ENCODE data around the gene LRRC71. TPM values are rescaled to one million over a fixed set of nuclear protein-coding genes. Genes with fewer than 3 reads are reported as not detected.

LRRC71 gene
- total RNA-seq, 2 experiments from 2014 or later: not detected

GRCh38 chr1:156936721-156937220 is 16.3 kb downstream of the LRRC71 start:
- CTCF ChIA-PET: interaction anchor here (1.1 kb wide), 1 partner anchor 9 kb away, joined by 4 read pairs; no protein-coding TSS in a partner anchor
- POLR2A ChIA-PET: no interaction called here

GRCh38 chr1:156937883-156938282 is 17.5 kb downstream of the LRRC71 start:
- ChIA-PET POLR2A (no interaction called here), CTCF (interaction anchor here (0.5 to 1.7 kb wide), 3 partner anchors 10 to 115 kb away, joined by 3 to 6 read pairs (median 4); no protein-coding TSS in a partner anchor)

DNA sequence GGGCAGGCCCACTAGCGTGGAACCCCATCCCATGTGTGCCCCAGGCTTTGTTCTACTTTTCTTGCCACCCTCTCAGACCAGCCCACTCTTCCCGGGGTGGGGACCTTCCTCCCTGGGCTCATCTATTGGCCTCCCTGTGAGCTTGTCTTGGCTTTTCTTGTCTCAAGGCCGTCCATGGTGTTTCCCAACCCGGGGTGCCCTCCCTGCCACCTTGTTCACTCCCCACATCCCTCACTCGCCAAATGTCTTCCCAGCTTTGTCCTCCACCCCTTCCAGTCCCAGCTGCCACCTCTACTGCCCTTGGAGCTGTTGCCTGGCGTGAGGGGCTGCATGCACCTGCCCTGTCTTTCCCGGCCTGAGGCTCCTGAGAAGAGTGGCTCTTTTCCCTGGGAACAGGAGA is 18.4 kb downstream of the LRRC71 start:
- POLR2A ChIA-PET: no interaction called here

DNA sequence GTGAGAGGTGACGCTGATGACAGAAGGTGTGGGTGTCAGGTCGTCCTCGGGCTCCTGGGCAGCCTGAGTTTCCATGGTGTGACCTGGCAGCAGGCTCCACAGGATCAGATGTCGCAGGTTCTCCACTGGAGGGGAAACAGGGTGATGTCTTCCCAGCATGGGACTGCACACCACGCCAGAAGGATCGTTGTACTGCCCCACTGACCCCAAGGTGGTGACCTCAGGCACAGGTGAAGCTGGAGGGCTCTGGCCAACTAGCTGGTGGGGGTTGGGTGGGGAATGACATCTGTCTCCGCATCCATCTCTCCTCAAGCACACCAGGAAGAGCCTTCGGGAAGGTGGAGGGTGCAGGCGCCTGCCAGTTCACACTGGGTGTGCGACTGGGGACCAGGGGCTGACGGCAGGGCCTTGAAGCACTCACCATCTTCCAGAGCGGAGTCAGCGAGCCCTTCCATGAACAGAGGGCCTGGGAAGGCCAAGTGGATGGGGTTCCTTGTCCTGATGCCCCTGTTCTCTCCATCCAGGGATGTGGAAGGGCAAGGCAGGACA is 19.4 kb downstream of the LRRC71 start:
- POLR2A ChIA-PET: no interaction called here
- CTCF ChIA-PET: no interaction called here

More for the DNA sequence above, 18.4 kb downstream of the LRRC71 start:
- CTCF ChIA-PET: interaction anchor here (1.7 kb wide), 1 partner anchor 11 kb away, joined by 6 read pairs; no protein-coding TSS in a partner anchor

DNA sequence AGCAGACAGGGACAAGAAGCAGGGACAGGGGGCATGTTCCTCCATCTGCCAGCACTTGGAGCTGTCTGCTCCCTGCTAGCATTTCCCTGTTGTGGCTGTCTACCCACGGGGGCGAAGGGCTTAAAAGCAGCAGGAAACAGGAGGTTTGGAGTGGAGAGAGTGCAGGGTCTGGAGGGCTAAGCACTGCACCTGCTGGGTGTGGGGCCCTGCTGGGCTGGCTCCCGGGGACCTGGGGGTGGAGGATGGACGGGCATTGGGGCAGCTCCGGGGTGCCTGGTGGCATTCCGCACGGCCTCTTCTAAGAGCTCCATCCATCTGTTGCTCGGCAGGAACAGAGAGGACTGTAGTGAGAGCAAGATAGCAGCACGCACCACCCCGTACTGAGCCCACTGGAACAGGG is 21.2 kb downstream of the LRRC71 start:
- ChIA-PET POLR2A (interaction anchor here (0.6 kb wide), 1 partner anchor 9 kb away, joined by 9 read pairs; no protein-coding TSS in a partner anchor), CTCF (interaction anchor here (0.7 kb wide), 1 partner anchor 103 kb away, joined by 4 read pairs; no protein-coding TSS in a partner anchor)

DNA sequence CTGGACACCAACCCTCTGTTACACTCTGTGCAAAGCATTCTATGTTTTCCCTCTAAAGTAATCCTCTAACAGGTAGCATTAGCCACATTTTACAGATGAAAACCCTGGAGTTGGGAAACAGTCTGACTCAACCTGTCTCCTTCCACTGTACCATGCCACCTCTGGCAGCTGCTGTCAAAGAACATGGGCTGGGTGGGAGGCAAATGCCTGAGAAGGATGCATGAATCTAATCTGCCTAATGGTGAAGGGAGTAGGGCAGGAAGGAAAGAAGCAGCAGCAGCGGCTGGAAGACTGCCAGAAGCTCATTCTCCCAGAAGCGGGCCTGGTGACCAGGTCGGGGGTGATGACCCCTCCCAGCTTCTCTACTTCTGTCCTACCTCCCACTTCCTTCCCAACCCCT is 21.7 kb downstream of the LRRC71 start:
- CTCF ChIA-PET: no interaction called here

GRCh38 chr1:156942576-156942975 is 22.1 kb downstream of the LRRC71 start:
- CTCF ChIA-PET: no interaction called here

More for the DNA sequence above, 21.7 kb downstream of the LRRC71 start:
- POLR2A ChIA-PET: no interaction called here

GRCh38 chr1:156943756-156944155 is 23.3 kb downstream of the LRRC71 start:
- ChIA-PET POLR2A (no interaction called here), CTCF (no interaction called here)

More at GRCh38 chr1:156942576-156942975, 22.1 kb downstream of the LRRC71 start:
- POLR2A ChIA-PET: no interaction called here

DNA sequence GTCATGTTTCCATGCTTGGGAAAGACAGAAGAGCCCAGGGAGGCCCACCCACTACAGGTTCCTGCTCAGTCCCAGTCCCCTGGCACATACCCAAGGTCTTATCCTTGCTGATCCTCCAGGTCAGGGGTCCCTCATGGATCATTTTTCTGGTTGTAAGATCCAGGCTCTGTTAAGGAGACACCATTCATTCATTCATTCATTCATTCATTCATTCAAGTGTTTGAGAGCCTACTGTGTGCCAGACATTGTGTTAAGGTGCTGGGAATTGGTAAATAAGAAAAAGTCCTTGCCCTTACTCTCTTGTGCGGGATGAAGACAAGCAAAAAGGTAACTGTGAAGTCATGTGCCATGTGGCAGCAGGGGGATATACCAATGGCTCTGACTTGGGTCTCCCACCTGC is 23.8 kb downstream of the LRRC71 start:
- ChIA-PET CTCF (no interaction called here), POLR2A (no interaction called here)

- CTCF ChIA-PET: no interaction called here
- POLR2A ChIA-PET: no interaction called here
These were observed 24.4 kb downstream of the LRRC71 start for GRCh38 chr1:156944848-156945247.

DNA sequence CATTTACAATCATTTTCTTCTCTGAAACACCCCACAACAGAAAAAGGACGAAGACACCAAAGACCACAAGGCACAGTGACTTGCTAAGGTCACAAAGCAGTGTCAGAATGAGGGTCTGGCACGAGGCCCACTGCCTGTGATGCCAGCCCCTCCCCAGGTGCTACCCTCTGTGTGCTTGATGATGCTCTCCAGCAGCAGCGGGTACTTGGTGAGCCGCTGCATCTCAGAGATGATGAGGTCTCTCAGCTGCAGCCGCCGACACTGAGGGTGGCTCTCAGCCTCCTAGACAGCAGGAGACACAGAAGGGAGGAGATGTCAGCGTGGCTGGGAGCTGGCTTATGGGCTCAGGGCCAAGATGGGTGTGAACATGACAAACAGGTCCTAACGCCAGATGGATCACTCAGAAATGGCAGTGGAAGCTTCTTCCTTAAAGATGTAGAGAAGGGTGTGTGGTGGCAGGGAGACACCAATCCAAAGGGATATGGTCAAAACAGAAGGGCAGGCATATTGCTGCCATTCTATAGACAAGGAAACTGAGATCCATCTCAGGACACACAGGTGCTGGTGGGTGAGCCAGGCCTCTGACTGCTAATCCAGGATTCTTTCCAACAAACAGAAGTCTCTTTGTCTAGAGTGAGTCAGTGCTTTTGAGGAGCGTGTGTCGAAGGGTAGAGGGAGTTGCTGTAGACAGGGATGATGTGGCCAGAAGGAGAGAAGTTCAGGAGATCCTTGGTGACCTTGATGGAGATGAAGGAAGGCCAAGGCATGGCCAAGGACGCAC is 25.6 kb downstream of the LRRC71 start:
- POLR2A ChIA-PET: no interaction called here
- CTCF ChIA-PET: no interaction called here

GRCh38 chr1:156947127-156947526 is 26.7 kb downstream of the LRRC71 start:
- POLR2A ChIA-PET: no interaction called here
- CTCF ChIA-PET: no interaction called here

DNA sequence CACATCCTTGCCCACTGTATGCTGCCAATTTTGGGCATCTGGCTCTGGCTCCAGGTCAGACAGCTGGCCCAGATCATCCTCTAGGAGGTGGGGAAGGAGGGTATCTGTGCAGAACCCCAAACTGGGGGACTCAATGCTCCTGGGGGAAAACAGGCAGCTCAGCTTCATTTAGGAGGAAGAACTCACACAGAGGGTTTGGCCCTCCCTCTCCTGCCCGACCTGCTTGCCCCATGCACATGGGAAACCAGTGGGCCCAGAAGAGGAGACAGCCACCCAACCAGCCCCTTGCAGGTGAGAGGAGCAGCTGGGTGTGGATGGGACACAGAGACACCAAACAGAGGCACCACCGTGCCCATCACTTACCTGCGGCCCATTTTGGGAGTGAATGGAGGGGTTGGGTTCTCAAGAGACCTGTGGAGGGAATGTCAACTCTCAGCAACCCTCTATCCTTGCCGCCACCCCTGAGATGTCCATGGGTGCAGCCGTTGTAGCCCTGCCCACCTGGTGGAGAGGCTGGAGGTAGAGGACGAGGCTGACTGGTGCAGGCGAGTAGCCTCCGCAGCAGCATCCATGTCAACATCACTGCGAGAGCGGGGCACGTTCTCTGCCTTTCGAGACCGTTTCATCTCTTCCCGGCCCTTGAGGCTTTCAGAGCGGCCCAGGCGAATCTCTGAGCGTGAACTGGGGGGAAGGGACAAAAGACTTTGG is 27.5 kb downstream of the LRRC71 start:
- CTCF ChIA-PET: no interaction called here
- POLR2A ChIA-PET: no interaction called here

GRCh38 chr1:156948708-156949107 is 28.3 kb downstream of the LRRC71 start:
- CTCF ChIA-PET: interaction anchor here (0.6 to 1.0 kb wide), 2 partner anchors 17 to 1026 kb away, joined by 3 to 4 read pairs; no protein-coding TSS in a partner anchor
- POLR2A ChIA-PET: no interaction called here

GRCh38 chr1:156949127-156949526 is 28.7 kb downstream of the LRRC71 start:
- ChIA-PET CTCF (interaction anchor here (0.6 to 1.1 kb wide), 3 partner anchors 13 to 1025 kb away, joined by 3 to 4 read pairs (median 4); no protein-coding TSS in a partner anchor), POLR2A (no interaction called here)

DNA sequence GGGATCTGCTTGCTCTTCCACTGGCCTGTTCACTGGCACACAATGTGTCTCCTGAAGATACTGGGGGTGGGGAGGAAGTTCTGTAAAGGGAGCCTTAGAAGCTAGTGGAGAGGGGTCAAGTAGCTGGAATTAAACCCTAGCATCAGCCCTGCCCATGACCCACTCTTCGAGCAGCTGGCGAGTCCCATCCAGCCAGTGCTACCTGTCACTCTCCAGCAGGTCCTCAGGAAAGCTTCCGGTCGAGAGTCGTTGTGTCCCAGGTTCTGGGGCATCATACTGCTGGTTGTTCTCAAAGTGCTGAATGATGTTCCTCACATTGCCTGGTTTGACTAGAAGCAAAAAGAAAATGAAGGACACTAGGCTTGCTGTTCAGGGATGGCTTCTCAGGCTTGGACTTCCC is 30.9 kb downstream of the LRRC71 start:
- ChIA-PET POLR2A (no interaction called here), CTCF (interaction anchor here (2.2 kb wide), 1 partner anchor 139 kb away, joined by 6 read pairs; no protein-coding TSS in a partner anchor)

DNA sequence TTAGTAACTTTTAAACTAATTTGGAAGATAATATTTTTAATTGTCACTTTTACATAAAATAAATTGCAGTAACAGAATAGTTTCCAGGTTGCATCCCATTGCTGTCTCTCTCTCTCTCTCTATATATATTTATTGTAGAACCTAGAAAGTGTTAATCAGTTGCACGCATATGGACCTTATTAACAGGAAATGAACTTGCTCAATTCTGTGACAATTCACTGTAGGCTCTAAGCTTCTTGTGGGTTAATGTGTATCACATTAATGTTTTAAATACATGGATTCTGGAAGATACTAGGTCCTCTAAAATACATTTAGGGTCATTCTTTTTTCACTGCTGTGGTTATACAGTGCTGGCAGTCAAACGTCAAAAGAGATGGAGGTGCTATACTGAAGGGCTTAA is 33.1 kb downstream of the LRRC71 start:
- ChIA-PET CTCF (no interaction called here), POLR2A (no interaction called here)

DNA sequence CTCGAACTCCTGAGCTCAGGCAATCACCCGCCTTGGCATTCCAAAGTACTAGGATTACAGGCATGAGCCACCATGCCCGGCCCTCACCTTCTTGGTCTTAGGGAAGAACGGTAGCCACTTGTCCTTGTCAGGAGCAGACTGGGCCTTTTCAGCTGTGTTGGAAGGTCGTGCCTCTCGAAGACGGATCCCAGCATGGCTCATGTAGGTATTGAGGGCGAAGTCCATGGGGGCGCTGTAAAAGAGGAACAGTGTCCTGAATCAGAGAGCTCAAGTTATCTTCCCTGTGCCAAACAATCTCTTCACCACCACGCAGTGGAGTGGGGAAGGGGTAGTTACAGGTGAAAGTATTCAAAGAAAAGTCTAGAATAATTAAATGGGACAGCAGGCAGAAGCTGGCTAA is 35.9 kb downstream of the LRRC71 start:
- ChIA-PET POLR2A (no interaction called here), CTCF (no interaction called here)

- POLR2A ChIA-PET: no interaction called here
- CTCF ChIA-PET: no interaction called here
These were observed 37.2 kb downstream of the LRRC71 start for GRCh38 chr1:156957634-156958033.

GRCh38 chr1:156958247-156958714 is 37.8 kb downstream of the LRRC71 start:
- CTCF ChIA-PET: no interaction called here
- POLR2A ChIA-PET: no interaction called here
